ENCODE data around the gene COL19A1.

GRCh38 chr6:70188202-70188601 is 321.8 kb downstream of the COL19A1 start:
- TF ChIP-seq GABPA (tag; conservative IDR thresholded peaks at IDR 0.05; ENCODE audit: low read depth) (no peak), SREBF2 (CRISPR knock-in tag; IDR thresholded peaks at IDR 0.05) (no peak)
